ENCODE data around the gene ATP8A2.

ATP8A2 gene

DNA sequence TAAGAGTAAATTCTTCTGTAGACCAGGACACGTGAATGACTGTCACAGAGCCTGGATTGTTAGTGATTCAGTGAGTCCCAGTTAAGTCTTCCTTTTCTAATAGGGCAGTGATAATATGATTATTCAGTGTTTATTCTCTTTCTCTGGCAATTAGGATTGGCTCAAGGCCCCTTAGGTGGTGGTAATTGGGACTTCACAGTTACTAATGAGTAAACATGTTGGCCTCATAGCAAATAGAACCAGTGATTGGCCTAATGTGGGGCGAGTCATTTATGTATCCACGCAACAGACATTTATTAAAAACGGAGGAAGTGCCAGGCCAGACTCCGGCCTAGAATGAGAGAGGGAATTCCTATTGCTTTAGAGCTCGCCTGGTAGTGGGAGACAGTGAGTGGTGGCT, 607.6 kb downstream of the ATP8A2 start:
- DNase-seq: no peak

DNA sequence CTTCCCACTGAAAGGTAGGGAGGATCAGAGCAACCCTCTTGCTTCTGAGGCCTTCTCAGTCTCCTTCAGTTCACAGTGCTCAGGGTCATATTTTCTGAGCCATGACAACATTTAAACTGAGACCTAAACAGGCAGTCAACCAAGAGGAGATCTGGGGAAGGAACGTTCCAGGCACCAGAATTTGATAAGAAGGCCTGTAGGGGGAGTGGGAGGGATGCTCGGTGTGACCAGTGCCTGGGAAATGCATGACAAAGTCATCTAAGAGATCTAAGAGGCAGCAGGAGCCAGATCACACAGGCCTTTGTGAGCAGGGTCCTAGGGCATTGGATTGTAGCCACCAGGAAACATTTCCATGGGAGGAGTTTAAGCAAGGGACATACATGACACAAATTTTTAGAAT, 608.5 kb downstream of the ATP8A2 start:
- no peak for DNase-seq

DNA sequence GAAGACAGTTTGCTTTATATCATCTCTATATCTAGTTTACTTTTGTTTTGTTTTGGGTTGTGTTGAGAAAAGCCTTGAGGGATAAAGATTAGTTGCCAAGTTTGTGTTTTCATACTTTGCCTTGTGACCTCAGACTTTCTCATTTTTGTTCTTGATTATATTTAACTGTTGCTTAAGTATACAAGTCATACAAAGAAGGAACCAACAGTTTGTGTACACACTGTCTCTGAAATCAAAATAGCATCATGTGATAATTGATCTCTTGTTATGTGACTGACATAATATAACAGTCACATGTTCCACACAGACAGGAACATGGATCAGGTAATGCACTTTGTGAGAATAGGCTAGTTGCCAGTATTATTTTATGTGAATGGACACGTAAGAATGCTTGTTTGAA, 609.3 kb downstream of the ATP8A2 start:
- no peak for DNase-seq

DNA sequence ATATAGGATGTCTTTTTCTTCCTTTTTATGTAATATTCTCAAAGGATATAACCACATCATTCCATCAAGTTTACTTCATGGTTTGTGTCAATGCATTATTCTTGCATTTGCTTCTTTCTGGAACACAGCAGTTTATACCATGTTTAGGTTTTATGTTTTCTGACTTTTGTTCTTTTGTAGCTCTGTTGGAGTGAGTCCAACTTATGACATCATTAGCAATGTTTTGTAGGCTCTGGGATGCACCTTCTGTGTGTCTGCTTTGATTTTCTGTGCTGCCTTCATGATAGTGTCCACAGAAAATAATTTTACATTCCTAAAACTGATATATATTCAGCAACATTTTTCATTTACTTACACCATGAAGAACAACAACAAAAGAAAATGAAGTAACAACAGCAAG, 611.1 kb downstream of the ATP8A2 start:
- DNase-seq: no peak

DNA sequence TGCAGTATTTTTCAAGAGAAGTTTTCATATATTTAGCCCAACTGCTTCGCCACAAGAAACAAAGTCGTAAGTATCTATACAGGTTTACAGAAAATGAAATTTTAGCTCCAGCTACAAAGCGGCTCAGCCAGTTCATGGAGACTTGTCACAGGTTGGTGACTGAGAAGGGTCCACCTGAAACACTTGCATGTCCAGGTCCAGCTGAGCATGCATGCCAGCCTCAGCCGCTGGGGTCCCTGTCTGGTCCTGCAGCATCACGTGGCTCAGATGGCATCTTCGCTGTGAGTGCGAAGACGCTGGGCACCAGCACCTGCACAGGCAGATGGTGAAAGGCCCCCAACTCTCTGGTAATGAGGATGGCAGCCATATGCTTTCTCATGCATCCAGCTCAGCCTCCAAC, 616.2 kb downstream of the ATP8A2 start:
- no peak for DNase-seq

DNA sequence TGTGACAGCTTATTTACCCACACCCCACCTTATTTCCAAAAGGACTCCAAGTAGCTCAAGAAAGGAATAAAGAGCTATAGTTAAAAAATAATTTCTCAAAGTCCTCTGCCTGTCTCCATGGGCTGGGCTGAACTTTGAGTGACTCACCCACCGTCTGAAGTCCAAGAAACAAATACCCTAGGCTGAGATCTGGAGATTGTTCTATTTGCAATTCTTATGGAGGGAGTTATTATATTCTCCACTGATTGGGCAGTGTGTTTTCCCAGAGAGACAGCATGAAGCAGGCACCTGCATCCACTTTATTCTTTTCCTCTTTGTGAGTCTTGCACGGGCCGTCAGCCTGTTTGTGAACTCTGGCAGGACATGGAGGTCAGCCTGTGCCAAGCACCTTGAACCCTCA, 616.9 kb downstream of the ATP8A2 start:
- DNase-seq: no peak

DNA sequence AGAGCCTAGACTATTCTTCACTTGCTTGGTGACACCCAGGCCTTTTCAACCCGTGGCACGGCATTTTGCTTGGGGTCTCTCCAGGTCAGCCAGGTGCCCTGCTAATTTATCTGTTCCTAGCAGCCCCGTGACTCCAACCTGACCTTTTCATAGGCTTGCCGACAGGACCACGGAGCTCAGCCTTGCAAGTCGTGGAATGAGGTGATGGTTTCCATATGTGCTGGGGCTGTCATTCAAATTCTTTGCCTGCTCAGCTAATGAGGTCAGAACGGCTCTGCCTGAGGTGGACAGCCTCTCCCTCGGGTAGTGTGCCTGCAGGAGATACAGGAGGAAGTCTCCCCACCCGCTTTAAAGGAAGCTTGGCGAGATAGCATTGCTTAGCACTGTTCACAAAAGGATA, 619.0 kb downstream of the ATP8A2 start:
- no peak for DNase-seq

GRCh38 chr13:25992076-25992475, 620.3 kb downstream of the ATP8A2 start:
- no peak for DNase-seq

DNA sequence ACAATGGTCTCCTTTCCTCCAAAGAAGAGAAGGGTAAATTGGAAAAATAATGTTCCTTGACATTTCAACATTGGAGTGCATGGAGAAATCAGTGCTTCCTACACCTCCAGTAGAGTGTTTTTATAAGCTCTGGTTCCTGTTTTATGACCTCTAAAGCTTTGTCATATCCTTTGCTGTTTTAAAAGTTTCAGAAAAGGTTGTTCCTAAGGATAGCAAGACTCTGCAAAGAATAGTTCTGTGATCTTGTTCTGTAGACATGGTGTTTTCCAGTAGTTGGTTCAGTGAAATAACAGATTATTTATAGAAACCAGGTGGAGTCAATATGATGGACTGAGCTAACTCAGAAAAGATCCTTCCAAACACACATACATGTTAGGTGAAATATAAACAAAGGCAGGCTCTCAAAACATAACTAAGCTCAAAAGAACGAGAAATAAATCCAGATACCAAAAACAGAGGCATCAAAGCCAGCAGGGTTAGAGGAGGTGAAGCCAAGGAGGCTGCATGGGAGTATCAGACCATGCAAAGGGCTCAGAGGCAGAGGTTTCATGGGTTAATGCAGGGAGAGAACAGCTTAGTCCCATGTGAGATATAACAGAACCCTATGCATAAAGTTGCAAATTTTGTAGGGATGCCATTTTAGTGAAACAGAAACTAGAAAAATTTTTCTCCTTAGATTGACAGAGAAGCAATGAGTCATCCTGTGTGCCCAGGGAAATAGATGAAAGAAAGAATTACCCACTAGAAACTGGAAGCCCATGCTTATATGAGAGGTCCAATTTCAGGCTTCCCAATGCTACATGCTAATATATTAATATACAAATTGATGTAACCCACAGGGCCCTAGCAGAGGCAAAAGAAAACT, 635.7 kb downstream of the ATP8A2 start:
- no peak for DNase-seq

DNA sequence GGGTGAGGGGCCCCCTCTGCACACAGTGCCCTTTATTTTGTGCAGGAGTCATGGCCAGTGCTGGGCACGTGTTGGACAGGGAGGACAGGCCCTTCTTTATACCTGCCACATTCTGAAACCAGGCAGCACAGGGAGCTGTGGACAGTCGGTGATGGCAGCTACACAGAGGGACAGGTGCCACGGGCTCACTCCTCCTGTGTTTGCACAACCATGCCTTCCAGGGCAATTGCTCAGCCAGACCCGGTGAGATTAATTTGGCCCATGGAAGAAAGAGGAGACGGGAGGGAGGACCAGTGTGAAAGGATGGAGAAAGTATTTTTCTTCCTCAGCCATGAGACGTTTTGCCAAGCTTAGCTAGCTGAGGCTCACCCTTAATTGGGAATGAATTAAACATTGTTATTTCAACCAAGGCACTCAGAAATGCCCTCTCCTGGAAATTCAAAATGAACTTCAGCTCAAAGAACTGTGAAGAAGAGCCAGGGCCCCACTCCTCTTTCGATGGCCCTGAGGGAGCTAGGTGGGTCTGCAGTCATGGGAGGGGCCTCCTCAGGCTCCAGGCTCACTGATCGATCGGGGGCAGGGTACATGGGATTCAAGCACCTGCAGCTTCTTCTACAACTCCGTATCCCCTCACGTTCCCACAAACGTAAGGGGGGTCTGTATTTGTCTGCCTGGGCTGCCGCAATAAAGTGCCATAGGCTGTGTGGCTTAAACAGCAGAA, 638.9 kb downstream of the ATP8A2 start:
- no peak for DNase-seq

GRCh38 chr13:26011208-26011573, 639.4 kb downstream of the ATP8A2 start:
- DNase-seq: no peak

DNA sequence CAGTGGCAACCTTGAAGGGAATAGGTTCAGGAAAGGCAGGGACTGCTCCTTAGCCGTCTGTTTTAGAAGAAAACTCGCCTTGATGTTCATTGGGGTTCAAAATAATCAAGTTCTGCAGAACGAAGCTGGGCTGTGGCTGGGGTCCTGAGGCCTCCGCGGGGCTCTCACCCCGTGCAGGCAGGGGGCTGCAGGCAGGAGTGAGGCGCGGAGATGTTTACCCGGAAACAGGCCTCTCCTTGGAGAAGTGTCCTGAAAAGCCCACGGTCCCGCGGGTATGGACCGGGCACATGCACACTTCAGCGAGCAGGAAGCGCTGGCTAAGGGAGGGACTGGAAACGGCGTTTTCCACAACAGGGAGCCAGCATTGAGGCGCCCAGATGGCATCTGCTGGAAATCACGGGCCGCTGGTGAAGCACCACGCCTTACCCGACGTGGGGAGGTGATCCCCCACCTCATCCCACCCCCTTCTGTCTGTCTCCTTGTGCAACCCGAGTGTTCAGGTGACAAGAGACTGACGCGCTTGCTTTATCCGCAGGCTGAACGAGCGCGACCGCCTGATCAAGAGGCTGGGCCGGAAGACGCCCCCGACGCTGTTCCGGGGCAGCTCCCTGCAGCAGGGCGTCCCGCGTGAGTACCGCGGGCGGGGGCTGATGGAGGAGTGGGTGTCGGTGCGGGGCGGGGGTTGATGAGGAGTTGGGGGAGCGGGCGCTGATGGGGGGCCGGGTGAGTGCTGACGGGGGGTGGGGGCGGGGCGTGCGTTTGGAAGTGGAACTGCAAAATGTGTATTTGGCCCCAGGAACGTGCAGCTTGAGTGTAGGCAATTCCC, 640.4 kb downstream of the ATP8A2 start:
- DNase-seq: peak; percentile 73

- no peak for DNase-seq
These were observed 641.2 kb downstream of the ATP8A2 start for GRCh38 chr13:26012995-26013394.

DNA sequence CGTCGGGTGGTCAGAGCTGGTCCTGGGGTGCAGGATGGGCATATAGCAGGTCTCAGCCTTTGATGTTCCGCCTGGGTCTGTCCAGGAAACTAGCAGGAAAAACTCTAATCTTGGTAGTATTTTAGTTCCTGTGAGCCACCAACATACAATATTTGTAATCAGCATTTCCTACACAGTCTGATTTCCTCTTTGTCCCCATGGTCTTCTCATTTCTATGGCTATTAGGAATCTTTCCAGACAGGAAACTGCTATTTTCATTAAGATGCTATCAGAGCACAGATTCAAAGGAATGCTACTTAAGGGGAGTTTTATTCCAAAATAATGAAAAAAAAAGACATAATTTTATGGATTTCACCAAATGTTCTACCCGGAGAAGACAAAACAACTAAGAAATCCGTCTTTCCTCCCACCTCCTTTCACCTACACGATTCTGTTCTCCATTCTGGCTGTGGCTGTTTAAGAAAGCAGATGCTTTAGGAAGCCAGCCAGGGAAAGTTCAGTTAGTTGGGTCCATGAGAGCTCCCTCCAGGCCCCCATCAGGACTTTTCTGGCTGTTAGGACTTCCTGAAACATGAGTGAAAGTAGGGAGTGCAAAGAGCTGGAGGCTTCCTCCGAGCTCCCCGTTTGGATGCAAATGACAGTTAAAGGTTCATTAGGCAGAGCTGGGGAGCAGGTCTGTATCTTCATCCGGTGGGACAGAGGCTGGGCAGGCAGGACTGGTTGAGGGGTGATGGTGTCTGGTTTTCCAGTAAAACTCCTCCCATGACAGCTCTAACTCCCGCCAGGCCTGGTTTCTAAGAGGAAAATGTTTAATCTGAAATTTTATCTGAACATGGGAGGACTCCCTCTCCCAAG, 643.7 kb downstream of the ATP8A2 start:
- DNase-seq: no peak

GRCh38 chr13:26016189-26016588, 644.4 kb downstream of the ATP8A2 start:
- no peak for DNase-seq

- no peak for DNase-seq
These were observed 645.6 kb downstream of the ATP8A2 start for GRCh38 chr13:26017196-26017921.

- DNase-seq: no peak
These were observed 646.3 kb downstream of the ATP8A2 start for GRCh38 chr13:26017932-26018665.

DNA sequence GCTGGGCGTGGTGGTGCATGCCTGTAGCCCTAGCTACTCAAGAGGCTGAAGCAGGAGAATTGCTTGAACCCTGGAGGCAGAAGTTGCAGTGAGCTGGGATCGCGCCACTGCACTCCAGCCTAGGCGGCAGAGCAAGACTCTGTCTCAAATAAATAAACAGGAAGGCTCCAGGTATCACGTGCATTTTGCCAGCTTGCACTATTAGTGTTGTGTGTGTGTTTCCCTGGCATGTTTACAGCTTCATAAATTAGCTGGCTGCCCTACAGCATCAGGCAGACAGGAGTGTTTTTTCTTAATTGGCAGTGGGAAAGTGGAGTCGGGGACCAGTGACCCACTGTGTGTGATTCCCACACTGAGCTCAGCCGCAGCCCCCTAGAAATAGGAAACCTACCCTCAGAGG, 647.5 kb downstream of the ATP8A2 start:
- DNase-seq: no peak

- no peak for DNase-seq
These were observed 648.4 kb downstream of the ATP8A2 start for GRCh38 chr13:26019881-26020870.

DNA sequence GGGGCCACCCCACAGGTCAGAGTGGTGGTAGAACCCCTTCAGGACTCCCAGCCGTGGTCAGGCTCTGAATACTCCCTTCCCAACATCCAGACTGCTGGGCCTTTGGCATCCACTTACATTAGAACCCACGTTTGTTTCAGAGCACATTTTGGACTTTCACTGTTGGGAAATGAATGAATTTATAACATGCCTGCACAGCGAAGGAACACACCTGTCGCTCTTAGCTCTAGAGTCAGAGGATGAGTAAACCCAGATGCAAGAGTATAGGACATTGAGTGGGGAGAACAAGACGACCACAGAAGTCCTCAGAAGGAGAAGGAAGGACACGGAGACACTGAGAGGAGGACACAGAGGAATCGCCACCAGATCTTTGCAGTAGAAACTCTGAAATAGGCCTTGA, 649.1 kb downstream of the ATP8A2 start:
- DNase-seq: no peak
